Nephron (organoid): ENCODE data around the gene BEGAIN.

Experiments
- H3K27ac Mint-ChIP-seq, 3 experiments: 2 replicates each; pipeline ENCODE4 v1.8.0; 2020; ENCODE audit warnings: mixed read lengths in 3 of 3, mild to moderate bottlenecking in 2 of 3, moderate library complexity in 1 of 3
- H3K27me3 Mint-ChIP-seq: 2 replicates; pipeline ENCODE4 v1.8.0; 2021; ENCODE audit warnings: low read depth, mild to moderate bottlenecking, moderate library complexity, mixed read lengths
- H3K36me3 Mint-ChIP-seq: 2 replicates; pipeline ENCODE4 v1.8.0; 2020; ENCODE audit warnings: low read depth, mixed read lengths
- H3K4me1 Mint-ChIP-seq: 2 replicates; pipeline ENCODE4 v1.8.0; 2020; ENCODE audit warnings: mixed read lengths
- H3K4me3 Mint-ChIP-seq, 3 experiments: 2 replicates each; pipeline ENCODE4 v1.8.0; 2020; ENCODE audit warnings: mild to moderate bottlenecking in 3 of 3, mixed read lengths in 3 of 3, moderate library complexity in 2 of 3
- H3K9me3 Mint-ChIP-seq: 2 replicates; pipeline ENCODE4 v1.8.0; 2020; ENCODE audit warnings: mixed read lengths
- CTCF ChIP-seq, 3 experiments: fragments of 200-600 bp; sonication (generic); IDR thresholded peaks; one replicate each; pipeline ENCODE4 v1.5.0; 2021; ENCODE audit warnings: antibody characterized with exemption in 3 of 3; ENCODE audit not compliant: unreplicated experiment in 3 of 3

Gene BEGAIN

GRCh38 chr14:100526057-100526456 lies 61.2 kb downstream of the BEGAIN start:
- Mint-ChIP-seq H3K9me3 (no peaks in the 10 kb centered on the region), H3K4me1 (peaks cover 16% of the 10 kb centered on the region), H3K27ac (no peak overlapping the region), H3K4me3 (no peak overlapping the region), H3K36me3 (no peaks in the 10 kb centered on the region), H3K27me3 (no peaks in the 10 kb centered on the region)
- no peak for TF ChIP-seq CTCF (IDR thresholded peaks at IDR 0.05; ENCODE audit: unreplicated experiment in 3 of 3)

- Mint-ChIP-seq H3K36me3 (no peaks in the 10 kb centered on the region), H3K27me3 (no peaks in the 10 kb centered on the region), H3K4me3 (no peak overlapping the region), H3K9me3 (no peaks in the 10 kb centered on the region), H3K27ac (no peak overlapping the region), H3K4me1 (peaks cover 16% of the 10 kb centered on the region)
- no peak for TF ChIP-seq CTCF (IDR thresholded peaks at IDR 0.05; ENCODE audit: unreplicated experiment in 3 of 3)
Measured at GRCh38 chr14:100525615-100526014, 61.6 kb downstream of the BEGAIN start.

- Mint-ChIP-seq H3K27ac (no peak overlapping the region), H3K4me1 (peaks cover 16% of the 10 kb centered on the region), H3K4me3 (no peak overlapping the region), H3K27me3 (no peaks in the 10 kb centered on the region), H3K36me3 (no peaks in the 10 kb centered on the region), H3K9me3 (no peaks in the 10 kb centered on the region)
- peak; percentile 39 to 60 (median 50) for TF ChIP-seq CTCF (IDR thresholded peaks at IDR 0.05; ENCODE audit: unreplicated experiment in 3 of 3)
Measured at GRCh38 chr14:100524933-100525243, 62.3 kb downstream of the BEGAIN start.

- H3K9me3 Mint-ChIP-seq, result no peaks in the 10 kb centered on the region
- H3K4me3 Mint-ChIP-seq, result no peak overlapping the region
- H3K27ac Mint-ChIP-seq, result no peak overlapping the region
- no peaks in the 10 kb centered on the region for H3K27me3 Mint-ChIP-seq
- no peak for TF ChIP-seq CTCF (IDR thresholded peaks at IDR 0.05; ENCODE audit: unreplicated experiment in 3 of 3)
- no peaks in the 10 kb centered on the region for H3K36me3 Mint-ChIP-seq
- H3K4me1 Mint-ChIP-seq, result peaks cover 16% of the 10 kb centered on the region
Measured at GRCh38 chr14:100524233-100524932, 62.8 kb downstream of the BEGAIN start.

GRCh38 chr14:100523843-100524169 lies 63.4 kb downstream of the BEGAIN start:
- Mint-ChIP-seq H3K27ac (no peak overlapping the region), H3K27me3 (no peaks in the 10 kb centered on the region), H3K4me3 (no peak overlapping the region), H3K36me3 (no peaks in the 10 kb centered on the region), H3K9me3 (no peaks in the 10 kb centered on the region), H3K4me1 (peaks cover 16% of the 10 kb centered on the region)
- TF ChIP-seq CTCF (IDR thresholded peaks at IDR 0.05; ENCODE audit: unreplicated experiment in 3 of 3), result no peak

- no peaks in the 10 kb centered on the region for H3K27me3 Mint-ChIP-seq
- H3K4me1 Mint-ChIP-seq, result peaks cover 16% of the 10 kb centered on the region
- no peak for TF ChIP-seq CTCF (IDR thresholded peaks at IDR 0.05; ENCODE audit: unreplicated experiment in 3 of 3)
- no peaks in the 10 kb centered on the region for H3K36me3 Mint-ChIP-seq
- H3K27ac Mint-ChIP-seq, result no peak overlapping the region
- no peak overlapping the region for H3K4me3 Mint-ChIP-seq
- no peaks in the 10 kb centered on the region for H3K9me3 Mint-ChIP-seq
Measured at GRCh38 chr14:100523131-100523842, 63.9 kb downstream of the BEGAIN start.
